Parathyroid adenoma (tissue), 2 donors: Measurements from ENCODE around the gene DKC1.

Experiments used
- H2AFZ ChIP-seq: fragments of 300-600 bp; sonication (generic); one replicate; pipeline ENCODE4 v1.7.0; 2017; ENCODE audit warnings: antibody characterized with exemption, mild to moderate bottlenecking
- H3K27ac ChIP-seq: fragments of 300-600 bp; sonication (generic); one replicate; pipeline ENCODE4 v1.7.0; 2017
- H3K27me3 ChIP-seq: fragments of 300-600 bp; sonication (generic); one replicate; pipeline ENCODE4 v1.7.0; 2017; ENCODE audit warnings: low read length; ENCODE audit not compliant: control insufficient read depth, insufficient read depth
- H3K36me3 ChIP-seq: fragments of 300-600 bp; sonication (generic); one replicate; pipeline ENCODE4 v1.7.0; 2017; ENCODE audit warnings: low read length; ENCODE audit not compliant: control insufficient read depth, insufficient read depth
- H3K4me1 ChIP-seq: fragments of 300-600 bp; sonication (generic); one replicate; pipeline ENCODE4 v1.7.0; 2017; ENCODE audit warnings: control low read depth
- H3K4me2 ChIP-seq: fragments of 300-600 bp; sonication (generic); one replicate; pipeline ENCODE4 v1.7.0; 2017; ENCODE audit warnings: low read length
- H3K4me3 ChIP-seq: fragments of 300-600 bp; sonication (generic); one replicate; pipeline ENCODE4 v1.7.0; 2017; ENCODE audit warnings: low read depth, low read length
- H3K79me2 ChIP-seq: fragments of 300-600 bp; sonication (generic); one replicate; pipeline ENCODE4 v1.7.0; 2017; ENCODE audit warnings: control low read depth
- H3K9ac ChIP-seq: fragments of 300-600 bp; sonication (generic); one replicate; pipeline ENCODE4 v1.7.0; 2017; ENCODE audit warnings: mild to moderate bottlenecking
- H3K9me3 ChIP-seq: fragments of 300-600 bp; sonication (generic); one replicate; pipeline ENCODE4 v1.7.0; 2017; ENCODE audit warnings: low read length; ENCODE audit not compliant: control insufficient read depth
- TF ChIP-seq, protein P1 (sequence below): fragments of 300-600 bp; sonication (generic); IDR thresholded peaks from one replicate; pipeline ENCODE4 v1.7.0; 2017; ENCODE audit warnings: antibody characterized with exemption, mild to moderate bottlenecking
- donor health status: primary hyperparathyroidism.

The DKC1 gene

DNA sequence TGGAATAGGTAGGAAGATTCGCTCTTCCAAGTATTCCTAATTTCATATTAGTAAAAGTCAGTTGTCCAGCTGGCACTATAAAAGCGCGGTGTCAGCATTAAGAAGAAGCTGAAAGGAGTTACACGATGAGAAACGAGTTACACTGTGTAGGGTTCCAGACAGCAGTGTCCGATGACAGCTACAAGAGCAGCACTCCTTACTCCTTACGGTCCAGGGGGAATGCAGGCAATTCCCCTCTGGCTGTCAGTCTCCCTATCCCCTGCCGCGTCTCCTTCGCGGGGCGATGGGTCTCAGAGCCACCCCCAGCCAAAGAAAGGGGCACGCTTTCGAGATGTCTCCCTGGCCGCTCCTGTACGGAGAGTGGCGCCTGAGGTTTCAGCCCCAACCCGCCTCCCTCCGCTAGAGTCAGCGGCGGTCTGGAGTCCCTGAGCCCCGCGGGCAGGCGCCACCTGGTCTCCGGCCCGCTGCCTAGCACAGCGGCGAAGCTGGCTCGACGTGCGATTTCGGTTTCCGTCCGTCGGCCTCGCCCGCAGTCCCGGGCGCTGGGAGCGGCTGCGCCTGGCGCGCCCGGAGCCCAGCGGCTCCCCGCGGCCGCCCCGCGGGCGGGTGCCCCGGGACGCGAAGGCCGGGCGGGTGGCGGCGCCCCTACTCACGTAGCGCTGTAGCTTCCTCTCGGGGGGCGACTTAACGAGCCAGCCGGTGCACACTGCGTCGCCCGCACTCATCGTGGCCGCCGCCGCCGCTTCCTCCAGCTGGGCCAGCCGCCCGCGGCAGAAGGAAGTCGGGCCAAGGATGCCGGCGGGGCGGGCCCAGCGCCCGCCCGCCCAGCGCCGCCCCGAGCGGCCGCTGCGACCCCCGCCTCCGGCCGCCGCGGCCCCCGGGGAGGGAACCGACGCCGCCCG, 12.1 kb upstream of the DKC1 start, which contains the start of gene GAB3:
Gene GAB3, minus strand, starts transcription at position 777 of the 902 bp plus-strand sequence. Its CDS starts 52 bp downstream, at position 725.
- no peaks in the 10 kb centered on the region for H3K36me3 ChIP-seq
- peak within 1 kb of the TSS; percentile 38 for H3K4me2 ChIP-seq
- H3K27ac ChIP-seq: peak within 1 kb of the TSS; percentile 69
- no peak within 1 kb of the TSS for H3K9ac ChIP-seq
- peaks cover 6% of the 10 kb centered on the region for H3K4me1 ChIP-seq
- H3K4me3 ChIP-seq: peak within 1 kb of the TSS; percentile 52
- TF ChIP-seq, protein P1, sequence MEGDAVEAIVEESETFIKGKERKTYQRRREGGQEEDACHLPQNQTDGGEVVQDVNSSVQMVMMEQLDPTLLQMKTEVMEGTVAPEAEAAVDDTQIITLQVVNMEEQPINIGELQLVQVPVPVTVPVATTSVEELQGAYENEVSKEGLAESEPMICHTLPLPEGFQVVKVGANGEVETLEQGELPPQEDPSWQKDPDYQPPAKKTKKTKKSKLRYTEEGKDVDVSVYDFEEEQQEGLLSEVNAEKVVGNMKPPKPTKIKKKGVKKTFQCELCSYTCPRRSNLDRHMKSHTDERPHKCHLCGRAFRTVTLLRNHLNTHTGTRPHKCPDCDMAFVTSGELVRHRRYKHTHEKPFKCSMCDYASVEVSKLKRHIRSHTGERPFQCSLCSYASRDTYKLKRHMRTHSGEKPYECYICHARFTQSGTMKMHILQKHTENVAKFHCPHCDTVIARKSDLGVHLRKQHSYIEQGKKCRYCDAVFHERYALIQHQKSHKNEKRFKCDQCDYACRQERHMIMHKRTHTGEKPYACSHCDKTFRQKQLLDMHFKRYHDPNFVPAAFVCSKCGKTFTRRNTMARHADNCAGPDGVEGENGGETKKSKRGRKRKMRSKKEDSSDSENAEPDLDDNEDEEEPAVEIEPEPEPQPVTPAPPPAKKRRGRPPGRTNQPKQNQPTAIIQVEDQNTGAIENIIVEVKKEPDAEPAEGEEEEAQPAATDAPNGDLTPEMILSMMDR: no peak
- no peaks in the 10 kb centered on the region for H3K27me3 ChIP-seq
- no peaks in the 10 kb centered on the region for H3K9me3 ChIP-seq
- peak within 1 kb of the TSS; percentile 73 for H2AFZ ChIP-seq
- no peaks in the 10 kb centered on the region for H3K79me2 ChIP-seq

DNA sequence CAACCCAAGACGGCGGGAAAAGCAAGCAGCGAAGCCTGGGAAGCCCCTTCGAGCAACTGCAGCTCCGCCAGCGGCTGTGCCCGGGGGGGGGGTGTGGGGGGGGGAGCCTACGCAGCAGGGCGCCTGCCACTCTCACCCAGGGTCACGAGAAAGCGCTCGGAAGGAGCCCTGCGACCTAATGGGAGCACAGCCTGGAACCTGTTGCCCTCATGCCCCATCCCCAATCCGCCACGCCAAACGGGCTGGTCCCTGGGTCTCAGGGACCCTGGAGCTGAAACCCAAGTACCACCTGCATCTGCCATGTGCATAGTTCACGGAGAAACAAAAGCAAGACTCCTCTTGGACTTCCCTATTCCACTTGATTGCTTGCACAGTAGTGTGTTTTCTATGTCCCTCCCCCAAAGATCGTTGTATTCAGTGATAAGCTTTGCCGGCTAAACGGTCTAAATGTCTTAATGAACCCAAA, 11.4 kb upstream of the DKC1 start:
- Histone ChIP-seq H3K9ac (no peak overlapping the region), H3K4me3 (no peak overlapping the region), H3K27ac (no peak overlapping the region)

DNA sequence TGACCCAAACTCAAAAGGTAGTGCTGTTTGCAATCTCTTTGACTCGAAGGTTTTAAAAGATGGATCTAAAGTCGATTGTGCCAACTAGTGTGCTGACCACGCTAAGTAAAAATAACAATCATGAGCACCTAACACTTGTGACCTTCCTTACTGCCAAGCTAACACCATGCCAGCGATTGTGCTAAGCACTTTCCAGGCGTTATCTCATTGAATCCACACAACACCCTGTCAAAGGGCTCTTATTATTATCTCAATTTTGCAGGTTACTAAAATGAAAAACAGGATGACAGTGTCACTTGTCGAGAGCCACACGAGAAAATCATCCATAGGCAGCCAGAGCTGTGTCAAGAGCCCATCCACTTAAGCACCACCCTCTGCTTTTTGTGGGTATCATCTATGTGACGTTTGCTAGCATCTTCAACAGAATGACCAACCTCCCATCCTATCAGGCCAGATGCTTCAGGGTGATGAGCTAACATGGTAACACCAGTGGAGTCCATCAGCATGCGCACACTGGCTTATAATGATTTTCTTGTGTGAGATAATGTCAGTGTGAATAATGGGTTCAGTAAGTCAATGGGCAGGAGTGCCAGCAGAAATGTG, 10.9 kb upstream of the DKC1 start:
- Histone ChIP-seq H3K9me3 (no peaks in the 10 kb centered on the region), H3K4me3 (no peak overlapping the region), H3K4me2 (no peak overlapping the region), H3K4me1 (peaks cover 6% of the 10 kb centered on the region), H3K36me3 (no peaks in the 10 kb centered on the region), H2AFZ (no peak overlapping the region), H3K9ac (no peak overlapping the region), H3K27me3 (no peaks in the 10 kb centered on the region), H3K79me2 (no peaks in the 10 kb centered on the region), H3K27ac (no peak overlapping the region)
- TF ChIP-seq, protein P1: no peak

More for the DNA sequence above, 11.4 kb upstream of the DKC1 start:
- Histone ChIP-seq H3K9me3 (no peaks in the 10 kb centered on the region), H3K4me1 (peaks cover 6% of the 10 kb centered on the region), H3K4me2 (peak overlapping the region; percentile 38), H3K79me2 (no peaks in the 10 kb centered on the region), H3K36me3 (no peaks in the 10 kb centered on the region), H3K27me3 (no peaks in the 10 kb centered on the region), H2AFZ (no peak overlapping the region)
- TF ChIP-seq, protein P1: no peak

DNA sequence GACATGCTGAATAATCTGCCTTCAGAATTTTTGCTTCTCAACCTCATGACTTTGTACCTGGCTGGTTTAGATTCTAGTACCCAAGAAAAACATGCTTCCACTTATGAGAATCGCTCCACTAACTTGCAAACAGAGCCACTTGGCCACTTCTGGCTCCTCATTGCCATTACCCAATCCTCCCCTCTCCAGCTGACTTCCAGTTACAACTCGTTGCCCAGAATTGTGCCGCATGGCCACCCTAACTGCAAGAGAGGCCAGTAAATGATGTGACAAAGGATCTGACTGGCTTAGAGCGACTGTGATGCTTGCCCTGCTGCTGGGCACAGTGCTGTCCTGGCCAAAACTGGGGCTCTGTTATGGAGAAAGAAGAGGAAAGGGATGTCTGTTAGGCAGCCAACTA, 4.0 kb upstream of the DKC1 start:
- no peaks in the 10 kb centered on the region for H3K36me3 ChIP-seq
- no peak overlapping the region for H3K4me2 ChIP-seq
- no peaks in the 10 kb centered on the region for H3K79me2 ChIP-seq
- H3K27ac ChIP-seq: no peak overlapping the region
- H3K4me3 ChIP-seq: no peak overlapping the region
- H2AFZ ChIP-seq: no peak overlapping the region
- H3K9ac ChIP-seq: no peak overlapping the region
- TF ChIP-seq, protein P1: no peak
- H3K27me3 ChIP-seq: no peaks in the 10 kb centered on the region
- no peaks in the 10 kb centered on the region for H3K4me1 ChIP-seq
- no peaks in the 10 kb centered on the region for H3K9me3 ChIP-seq
